Measurements from ENCODE around the gene UNC119. TPM values are rescaled to one million over a fixed set of nuclear protein-coding genes. Genes with fewer than 3 reads are reported as not detected.

Gene UNC119
- total RNA-seq, result 31.9 and 40.9 TPM in 2 replicates

GRCh38 chr17:28552176-28552999 lies at the start of gene UNC119:
TSS of gene UNC119 (minus strand) at chr17:28552624. CDS start at chr17:28552557, 67 bp downstream.

GRCh38 chr17:28598799-28599310 lies 46.4 kb upstream of the UNC119 start, which contains the start of gene SPAG5:
TSS of gene SPAG5 (minus strand) at chr17:28599025. CDS start at chr17:28598946, 79 bp downstream.

GRCh38 chr17:28576758-28577465 lies 24.5 kb upstream of the UNC119 start, which contains the start of gene ALDOC:
TSS of gene ALDOC (minus strand) at chr17:28576895. CDS start at chr17:28575532, 1,363 bp downstream.

GRCh38 chr17:28571361-28572122 lies 19.1 kb upstream of the UNC119 start, which contains the start of gene PIGS:
TSS of gene PIGS (minus strand) at chr17:28571524. CDS start at chr17:28571496, 28 bp downstream.

GRCh38 chr17:28505986-28506665 lies 46.3 kb downstream of the UNC119 start, which contains the start of gene FOXN1:
TSS of gene FOXN1 (plus strand) at chr17:28506348. CDS start at chr17:28523970, 17,622 bp downstream.

Other genes starting within 250 kb of the UNC119 start
- gene TMEM97, start 233.4 kb downstream of the UNC119 start, total RNA-seq, result 14.7 and 29.7 TPM in 2 replicates
- 20.7 and 32.5 TPM in 2 replicates for gene IFT20, start 217.2 kb downstream of the UNC119 start, total RNA-seq
- gene TNFAIP1, start 216.9 kb downstream of the UNC119 start, total RNA-seq, result 54.1 and 71.2 TPM in 2 replicates
- 122 and 145 TPM in 2 replicates for gene POLDIP2, start 195.1 kb downstream of the UNC119 start, total RNA-seq
- not detected in 2 replicates for gene SEBOX, start 187.4 kb downstream of the UNC119 start, total RNA-seq
- 0.13 TPM in 1 of 2 replicates, not detected in the other for gene VTN, start 182.3 kb downstream of the UNC119 start, total RNA-seq
- gene SARM1, start 180.9 kb downstream of the UNC119 start, total RNA-seq, result 5.4 and 10.8 TPM in 2 replicates
- gene SLC46A1, start 146.4 kb downstream of the UNC119 start, total RNA-seq, result 1.1 and 5.7 TPM in 2 replicates
- not detected in 2 replicates for gene SLC13A2, start 79.0 kb downstream of the UNC119 start, total RNA-seq
- not detected in 2 replicates for gene FOXN1, start 46.3 kb downstream of the UNC119 start, total RNA-seq
- 76.3 and 162 TPM in 2 replicates for gene PIGS, start 18.9 kb upstream of the UNC119 start, total RNA-seq
- gene ALDOC, start 24.3 kb upstream of the UNC119 start, total RNA-seq, result 14.8 and 39.7 TPM in 2 replicates
- 3.5 and 84.2 TPM in 2 replicates for gene SPAG5, start 46.4 kb upstream of the UNC119 start, total RNA-seq
- 2.9 and 3.4 TPM in 2 replicates for gene RSKR, start 61.6 kb upstream of the UNC119 start, total RNA-seq
- 88.4 and 115 TPM in 2 replicates for gene BLTP2, start 92.5 kb upstream of the UNC119 start, total RNA-seq
- gene SDF2, start 109.3 kb upstream of the UNC119 start, total RNA-seq, result 51.3 and 64.0 TPM in 2 replicates
- 29.8 and 44.5 TPM in 2 replicates for gene SUPT6H, start 109.6 kb upstream of the UNC119 start, total RNA-seq
- gene PROCA1, start 159.3 kb upstream of the UNC119 start, total RNA-seq, result 1.0 and 1.6 TPM in 2 replicates
- 293 and 306 TPM in 2 replicates for gene RAB34, start 165.2 kb upstream of the UNC119 start, total RNA-seq
- 447 and 480 TPM in 2 replicates for gene RPL23A, start 167.4 kb upstream of the UNC119 start, total RNA-seq
- gene TLCD1, start 173.6 kb upstream of the UNC119 start, total RNA-seq, result 9.1 and 9.6 TPM in 2 replicates
- 2.8 and 3.7 TPM in 2 replicates for gene NEK8, start 176.2 kb upstream of the UNC119 start, total RNA-seq
- gene TRAF4, start 191.4 kb upstream of the UNC119 start, total RNA-seq, result 61.3 and 86.8 TPM in 2 replicates